ENCODE measurements around the gene OOSP4B.
"Not testable (repeated sequence)": the region's sequence is repeated elsewhere in the genome, so short reads cannot be mapped to it uniquely, and the experiment has no call there.

DNA sequence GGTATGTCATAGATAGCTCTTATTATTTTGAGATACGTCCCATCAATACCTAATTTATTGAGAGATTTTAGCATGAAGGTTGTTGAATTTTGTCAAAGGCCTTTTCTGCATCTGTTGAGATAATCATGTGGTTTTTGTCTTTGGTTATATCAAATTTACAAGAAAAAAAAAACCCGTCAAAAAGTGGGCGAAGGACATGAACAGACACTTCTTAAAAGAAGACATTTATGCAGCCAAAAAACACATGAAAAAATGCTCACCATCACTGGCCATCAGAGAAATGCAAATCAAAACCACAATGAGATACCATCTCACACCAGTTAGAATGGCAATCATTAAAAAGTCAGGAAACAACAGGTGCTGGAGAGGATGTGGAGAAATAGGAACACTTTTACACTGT lies 33.9 kb downstream of the OOSP4B start:
- TF ChIP-seq POLR2A (IDR thresholded peaks at IDR 0.05; ENCODE audit: low read depth, low read length); TAF1 (IDR thresholded peaks at IDR 0.05; ENCODE audit: low read depth, low read length); POLR2AphosphoS5 (IDR thresholded peaks at IDR 0.05; ENCODE audit: low read depth, low read length); SPI1 (IDR thresholded peaks at IDR 0.05; ENCODE audit: low read depth, low read length); POU2F2 (IDR thresholded peaks at IDR 0.05; ENCODE audit: low read depth, low read length); PAX5 (IDR thresholded peaks at IDR 0.05; ENCODE audit: insufficient read depth, low read length, severe bottlenecking): not testable (repeated sequence)
